Renal cortical epithelial cell (primary cell): ENCODE data around the gene ANK3. TPM values are rescaled to one million over a fixed set of nuclear protein-coding genes. Genes with fewer than 3 reads are reported as not detected.

Experiments
- DNase-seq: peaks from one replicate; pipeline ENCODE4 v3.0.0-alpha.2; 2011; ENCODE audit warnings: low read depth
- total RNA-seq: library from RNA; depleted of rRNA; stranded (reverse); fragments of >200 nt; gene quantifications from 2 replicates; pipeline ENCODE4 v1.2.3, GENCODE V29; 2014

The ANK3 gene
- total RNA-seq, 1 donor from 2014 or later, result 68.6 TPM

- no peak for DNase-seq
These were observed 84.2 kb downstream of the ANK3 start for GRCh38 chr10:60305380-60305892.

- no peak for DNase-seq
These were observed 84.8 kb downstream of the ANK3 start for GRCh38 chr10:60304829-60305379.

GRCh38 chr10:60303778-60304177 lies 85.9 kb downstream of the ANK3 start:
- DNase-seq, result no peak

- peak; percentile 71 for DNase-seq
These were observed 89.5 kb downstream of the ANK3 start for GRCh38 chr10:60299961-60300883.

- no peak for DNase-seq
These were observed 90.3 kb downstream of the ANK3 start for GRCh38 chr10:60299390-60299778.

- DNase-seq, result no peak
These were observed 91.0 kb downstream of the ANK3 start for GRCh38 chr10:60298408-60299389.

GRCh38 chr10:60296073-60296472 lies 93.6 kb downstream of the ANK3 start:
- no peak for DNase-seq

- no peak for DNase-seq
These were observed 94.4 kb downstream of the ANK3 start for GRCh38 chr10:60295028-60295937.

- no peak for DNase-seq
These were observed 96.0 kb downstream of the ANK3 start for GRCh38 chr10:60293581-60294175.

GRCh38 chr10:60292998-60293397 lies 96.7 kb downstream of the ANK3 start:
- no peak for DNase-seq

- peak; percentile 50 for DNase-seq
These were observed 97.1 kb downstream of the ANK3 start for GRCh38 chr10:60292536-60292935.

GRCh38 chr10:60291344-60291930 lies 98.2 kb downstream of the ANK3 start:
- DNase-seq, result no peak

GRCh38 chr10:60290558-60290957 lies 99.1 kb downstream of the ANK3 start:
- no peak for DNase-seq

GRCh38 chr10:60289800-60290199 lies 99.9 kb downstream of the ANK3 start:
- DNase-seq, result no peak

- no peak for DNase-seq
These were observed 101.4 kb downstream of the ANK3 start for GRCh38 chr10:60288256-60288655.

GRCh38 chr10:60286559-60286958 lies 103.1 kb downstream of the ANK3 start:
- no peak for DNase-seq

GRCh38 chr10:60283397-60283796 lies 106.3 kb downstream of the ANK3 start:
- DNase-seq, result no peak

GRCh38 chr10:60282771-60283353 lies 106.8 kb downstream of the ANK3 start:
- peak; percentile 94 for DNase-seq

GRCh38 chr10:60281792-60282353 lies 107.8 kb downstream of the ANK3 start:
- no peak for DNase-seq
